HG03103 (cell line): Measurements from ENCODE around the gene DCLK1.

Experiments
- ATAC-seq: cut with Tn5 transposase; IDR thresholded peaks from one replicate; pipeline ENCODE4 v1.9.1; 2021; ENCODE audit warnings: low read depth; ENCODE audit not compliant: unreplicated experiment

Gene DCLK1

DNA sequence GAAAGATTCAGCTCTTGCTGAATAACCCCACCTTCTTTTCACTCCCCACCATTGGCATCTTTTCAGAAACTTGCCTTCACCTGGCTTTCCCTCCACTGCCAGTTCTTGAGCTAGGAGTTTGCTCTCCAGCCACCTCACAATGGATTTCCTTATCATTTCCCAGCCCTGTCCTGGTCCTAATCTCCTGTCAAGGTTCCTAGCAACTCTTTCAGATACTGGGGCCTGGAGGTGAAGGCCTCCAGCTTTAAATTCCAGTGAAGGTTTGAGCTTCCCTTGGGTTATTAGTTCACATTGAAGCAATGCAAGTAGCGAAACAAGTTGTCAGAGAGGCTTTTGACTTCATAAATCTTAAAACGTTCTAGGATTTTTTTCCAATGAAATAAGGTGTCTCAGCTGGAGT lies 333.9 kb downstream of the DCLK1 start:
- no peak for ATAC-seq

DNA sequence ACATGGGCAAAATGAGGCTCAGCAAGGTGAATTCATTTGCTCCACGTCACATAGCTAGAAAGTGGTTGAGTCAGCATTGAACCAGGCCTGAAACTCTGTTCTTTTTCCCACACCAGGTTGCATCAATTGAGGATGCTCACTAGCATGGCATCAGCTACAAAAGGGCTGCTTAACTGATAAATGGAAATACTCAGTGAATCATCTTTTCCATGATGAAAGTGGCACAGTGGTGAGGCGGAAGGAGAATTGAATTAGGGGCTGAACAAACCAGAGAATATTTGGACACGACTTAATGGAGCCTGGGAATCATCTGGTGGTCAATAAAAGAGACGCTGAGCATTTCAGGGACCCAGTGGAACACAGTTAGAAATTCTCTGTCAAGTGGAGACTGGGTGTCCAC lies 334.6 kb downstream of the DCLK1 start:
- ATAC-seq = no peak

DNA sequence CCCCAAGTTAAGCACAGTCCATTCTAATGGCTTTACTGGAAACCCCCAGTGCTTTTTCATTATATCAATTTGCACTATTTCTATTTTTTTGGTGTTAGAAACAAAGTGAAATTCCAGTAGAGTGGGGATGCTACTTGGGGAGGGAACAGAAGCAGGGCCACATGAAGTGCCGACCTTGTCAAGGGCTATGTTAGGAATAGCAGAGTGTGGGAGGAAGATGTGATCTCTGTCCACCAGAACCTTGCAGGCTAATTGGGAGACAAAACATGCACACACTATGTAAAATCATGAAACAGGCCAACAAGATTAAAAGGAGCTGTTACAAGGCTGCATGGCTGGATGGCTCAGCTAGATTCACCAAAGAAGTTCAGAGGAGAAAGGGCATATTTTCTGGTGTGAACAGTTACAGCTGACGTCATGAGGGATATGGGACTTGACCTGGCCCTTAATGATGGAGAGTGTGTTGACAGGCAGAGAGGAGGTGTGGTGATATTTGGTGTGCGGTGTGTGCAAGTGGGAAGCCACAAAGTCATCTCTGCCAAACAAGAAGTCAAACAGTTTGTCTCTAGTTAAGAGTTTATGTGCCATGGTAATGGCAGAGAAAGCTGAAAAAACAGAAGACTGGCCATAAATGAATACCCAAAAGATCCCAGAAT lies 336.3 kb downstream of the DCLK1 start:
- ATAC-seq = no peak

DNA sequence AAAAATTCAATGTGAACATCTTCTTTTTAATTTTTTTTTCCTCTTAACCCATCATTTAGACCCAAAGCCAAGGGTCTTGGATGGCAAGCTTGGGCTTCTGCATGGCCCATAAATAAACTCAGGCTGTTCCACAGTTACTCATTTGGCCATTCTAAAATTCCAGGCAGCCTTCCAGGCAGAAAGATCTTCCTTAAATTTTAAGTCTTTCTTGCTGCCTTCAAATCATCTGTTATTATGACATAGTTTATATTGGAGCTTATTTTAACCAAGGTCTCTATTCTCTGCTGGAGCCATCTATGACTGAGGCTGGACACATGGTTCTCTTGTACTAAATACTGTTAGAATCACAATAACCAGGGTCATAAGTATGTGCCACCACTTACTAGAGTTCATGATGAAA lies 337.4 kb downstream of the DCLK1 start:
- ATAC-seq = no peak

DNA sequence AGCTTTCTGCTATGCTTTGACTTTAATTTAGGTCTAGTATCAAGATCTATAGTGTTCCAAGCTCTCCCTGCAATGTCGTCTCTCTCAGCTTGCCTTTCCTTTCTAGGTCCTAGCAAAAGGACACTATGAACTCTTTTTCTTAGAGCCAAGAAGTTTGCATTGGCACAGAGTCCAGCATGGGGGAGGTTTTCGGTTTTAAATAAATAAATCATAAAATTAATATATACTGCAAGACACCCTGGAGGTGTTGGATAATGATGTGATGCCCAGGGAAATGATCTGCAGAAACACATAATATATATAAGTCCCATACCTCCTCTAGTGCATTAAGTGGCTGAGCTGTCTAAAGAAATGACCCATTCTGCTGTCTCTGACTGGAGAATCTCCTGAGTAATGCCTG lies 338.3 kb downstream of the DCLK1 start:
- no peak for ATAC-seq

DNA sequence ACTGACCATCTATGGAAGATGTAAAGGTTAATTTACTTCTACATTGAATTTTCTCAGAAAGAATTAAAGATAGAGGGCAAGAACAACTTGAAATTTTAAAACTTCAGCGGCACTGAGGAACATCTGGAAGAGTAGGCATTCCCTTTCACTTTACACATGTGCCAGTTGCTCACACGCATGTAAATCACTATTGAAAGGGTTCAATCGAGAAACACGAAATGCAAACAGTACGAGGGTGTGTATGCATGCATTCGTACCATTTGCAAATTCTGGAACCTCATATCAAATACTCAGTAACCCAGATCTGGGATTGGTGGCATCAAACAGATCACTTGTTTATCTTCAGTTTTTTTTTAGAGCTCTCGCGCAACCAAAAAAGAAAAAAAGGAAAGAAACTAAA lies 339.2 kb downstream of the DCLK1 start:
- no peak for ATAC-seq

DNA sequence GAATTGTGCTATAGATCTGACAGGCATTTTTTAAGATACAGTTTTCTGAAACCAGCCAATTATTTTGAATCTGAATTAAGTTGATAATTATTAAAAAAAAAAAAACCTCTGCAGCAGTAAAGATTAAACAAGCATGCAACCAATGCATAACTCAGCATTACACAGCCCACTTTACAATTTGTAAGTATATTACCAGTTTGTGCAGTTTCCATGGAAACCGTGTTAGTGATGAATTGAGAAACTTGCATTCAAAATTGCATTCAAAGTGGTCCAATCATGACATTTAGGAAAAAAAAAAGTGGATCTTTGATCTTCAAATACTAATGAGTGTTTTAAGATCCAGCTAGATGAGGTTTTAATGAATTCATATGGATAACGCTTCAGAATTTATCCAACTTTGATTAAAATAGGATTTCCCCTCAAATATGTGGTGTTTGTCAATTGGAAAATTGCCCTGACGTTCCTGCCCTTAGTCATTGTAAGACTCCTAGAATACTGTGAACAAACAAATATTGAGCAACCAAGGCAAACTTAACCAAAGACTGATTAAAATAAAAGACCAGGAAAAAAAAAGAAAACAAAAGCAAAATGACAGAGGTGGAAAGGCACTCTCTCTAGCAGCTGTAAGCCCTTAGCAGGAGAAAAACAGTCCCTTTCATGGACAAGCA lies 339.9 kb downstream of the DCLK1 start:
- ATAC-seq = no peak

DNA sequence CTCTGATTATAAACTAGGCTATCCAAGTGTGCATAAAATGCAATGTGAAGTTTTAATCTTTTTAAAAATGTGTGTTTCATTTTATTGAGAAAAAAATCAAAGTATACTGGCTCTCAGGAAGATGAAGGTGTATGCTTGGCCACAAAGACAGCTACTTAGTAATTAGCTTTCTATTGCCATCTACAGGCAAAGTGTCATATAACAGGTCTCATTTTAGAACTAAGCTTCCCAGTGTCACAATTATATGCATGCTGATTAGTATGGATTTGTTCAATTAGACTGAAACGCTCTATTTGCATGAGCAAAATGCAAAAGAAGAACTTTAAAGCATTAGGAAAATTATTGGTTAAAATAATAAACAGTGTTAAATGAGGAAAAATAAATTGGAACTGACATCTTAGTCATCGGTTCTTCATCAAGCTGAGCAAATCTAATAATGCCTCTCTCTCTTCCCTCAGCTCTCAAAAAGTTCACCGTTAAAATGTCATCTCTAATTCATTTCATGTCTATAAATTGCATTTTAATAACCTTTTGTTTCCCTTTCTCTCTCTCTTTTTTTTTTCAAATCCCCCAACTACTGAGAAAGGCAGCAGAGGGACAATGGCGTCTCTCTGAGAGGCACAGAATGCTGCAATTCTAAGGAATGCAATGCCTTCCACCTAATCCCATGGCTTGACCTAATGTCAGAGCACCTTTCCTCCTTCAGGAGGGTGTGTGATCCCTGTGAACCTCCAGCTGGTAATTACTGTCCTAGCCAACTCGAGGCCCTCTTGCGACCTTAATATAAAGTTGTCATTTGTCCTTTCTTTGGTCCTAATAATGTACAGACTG lies 341.6 kb downstream of the DCLK1 start:
- peak; percentile 84 for ATAC-seq

DNA sequence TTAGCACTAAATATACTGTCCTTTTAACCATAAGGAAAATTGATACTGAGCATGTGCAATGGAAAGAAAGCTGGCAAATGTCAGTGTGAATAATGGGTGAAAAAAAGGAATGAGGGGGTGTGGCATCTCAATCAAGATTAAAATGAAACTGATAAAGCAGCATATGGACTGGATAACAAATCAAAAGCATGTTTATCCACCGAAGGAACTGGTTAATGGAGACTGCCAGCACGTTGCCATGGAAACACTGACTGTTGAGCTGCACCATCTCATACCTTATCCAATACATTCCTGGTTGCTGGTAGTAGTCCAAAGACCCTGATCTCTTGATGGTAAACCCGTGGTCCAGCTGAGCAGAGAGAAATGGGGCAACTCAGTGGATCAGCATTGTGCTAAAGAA lies 343.2 kb downstream of the DCLK1 start:
- no peak for ATAC-seq

DNA sequence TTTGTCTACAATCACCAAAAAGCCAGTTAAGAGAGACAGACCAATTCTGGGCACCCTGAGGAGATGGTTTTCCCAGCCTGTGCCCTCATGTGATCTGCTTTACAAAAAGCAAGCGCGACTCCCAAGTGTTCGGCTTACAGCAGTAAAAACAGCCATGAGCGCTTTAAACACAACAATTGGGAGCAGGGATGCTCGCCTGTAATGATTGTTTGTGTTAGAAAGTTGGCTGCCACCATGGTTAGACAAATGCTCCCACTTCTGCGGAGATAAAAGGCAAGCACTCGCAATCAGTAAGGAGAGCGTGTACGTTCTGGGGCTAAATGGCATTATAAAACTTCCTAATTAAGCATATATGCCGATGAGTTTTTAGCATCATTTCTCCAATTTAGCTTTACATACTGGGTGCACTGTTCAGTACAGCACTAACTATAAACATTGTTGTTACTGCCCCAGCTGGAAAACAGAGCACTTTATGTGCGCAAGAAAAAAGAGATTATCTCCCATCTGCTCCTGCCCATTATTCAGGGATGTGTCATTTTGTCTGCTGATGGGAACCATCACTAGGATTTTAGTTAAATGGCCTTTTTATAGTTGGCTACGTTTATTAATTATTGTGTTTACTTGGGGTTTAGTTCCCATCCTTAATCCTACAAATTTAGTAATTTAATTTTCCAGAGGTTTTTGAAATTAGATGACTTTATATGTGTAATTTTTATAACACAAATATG lies 345.4 kb downstream of the DCLK1 start:
- ATAC-seq = no peak

DNA sequence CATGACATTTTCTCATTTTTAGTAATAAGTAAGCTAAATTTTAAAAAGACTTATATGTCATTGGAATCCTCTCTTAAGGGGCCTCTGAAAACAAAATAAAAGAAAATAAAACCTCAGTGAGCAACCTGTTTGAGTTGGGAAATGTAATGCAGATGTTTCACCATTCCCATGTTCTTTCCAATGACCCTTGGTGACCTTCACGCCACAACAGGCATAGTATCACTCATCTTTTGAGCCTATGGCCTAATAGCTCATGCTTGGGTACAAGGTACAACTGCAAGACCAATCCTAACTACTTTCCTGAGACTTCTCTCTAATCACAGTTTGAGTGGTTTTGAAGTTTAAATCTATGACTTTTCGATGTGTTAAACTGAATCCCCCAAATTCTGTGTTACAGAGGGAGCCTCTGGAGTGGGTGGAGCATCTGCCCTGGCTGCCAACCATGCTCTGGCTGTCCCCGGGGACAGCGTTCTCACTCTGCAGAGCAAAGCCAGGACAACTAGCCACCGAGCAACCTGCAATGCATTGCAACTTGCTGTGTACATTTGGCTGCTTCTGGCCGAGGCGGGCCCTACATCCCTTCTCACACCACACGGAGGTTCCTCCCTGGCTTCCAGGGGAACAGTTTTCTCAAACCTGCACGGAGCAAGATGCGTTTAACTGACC lies 346.8 kb downstream of the DCLK1 start:
- no peak for ATAC-seq

DNA sequence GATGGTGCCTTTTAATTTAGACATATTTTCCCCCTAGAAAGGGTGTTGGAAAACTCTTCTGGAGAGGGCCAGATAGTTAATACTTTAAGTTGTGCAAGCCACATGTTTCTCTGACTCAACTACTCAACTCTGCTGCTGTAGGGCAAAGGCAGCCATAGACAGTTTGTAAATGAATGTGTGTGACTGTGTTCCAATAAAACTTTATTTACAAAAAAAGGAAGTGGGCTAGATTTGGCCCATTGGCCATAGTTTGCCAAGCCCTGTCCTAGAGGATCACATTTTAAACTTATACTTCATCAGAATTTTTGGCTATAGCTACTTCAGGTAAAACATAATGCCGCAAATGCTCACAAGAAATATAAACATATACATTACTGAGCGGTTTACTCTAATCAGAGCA lies 348.4 kb downstream of the DCLK1 start:
- ATAC-seq = no peak

DNA sequence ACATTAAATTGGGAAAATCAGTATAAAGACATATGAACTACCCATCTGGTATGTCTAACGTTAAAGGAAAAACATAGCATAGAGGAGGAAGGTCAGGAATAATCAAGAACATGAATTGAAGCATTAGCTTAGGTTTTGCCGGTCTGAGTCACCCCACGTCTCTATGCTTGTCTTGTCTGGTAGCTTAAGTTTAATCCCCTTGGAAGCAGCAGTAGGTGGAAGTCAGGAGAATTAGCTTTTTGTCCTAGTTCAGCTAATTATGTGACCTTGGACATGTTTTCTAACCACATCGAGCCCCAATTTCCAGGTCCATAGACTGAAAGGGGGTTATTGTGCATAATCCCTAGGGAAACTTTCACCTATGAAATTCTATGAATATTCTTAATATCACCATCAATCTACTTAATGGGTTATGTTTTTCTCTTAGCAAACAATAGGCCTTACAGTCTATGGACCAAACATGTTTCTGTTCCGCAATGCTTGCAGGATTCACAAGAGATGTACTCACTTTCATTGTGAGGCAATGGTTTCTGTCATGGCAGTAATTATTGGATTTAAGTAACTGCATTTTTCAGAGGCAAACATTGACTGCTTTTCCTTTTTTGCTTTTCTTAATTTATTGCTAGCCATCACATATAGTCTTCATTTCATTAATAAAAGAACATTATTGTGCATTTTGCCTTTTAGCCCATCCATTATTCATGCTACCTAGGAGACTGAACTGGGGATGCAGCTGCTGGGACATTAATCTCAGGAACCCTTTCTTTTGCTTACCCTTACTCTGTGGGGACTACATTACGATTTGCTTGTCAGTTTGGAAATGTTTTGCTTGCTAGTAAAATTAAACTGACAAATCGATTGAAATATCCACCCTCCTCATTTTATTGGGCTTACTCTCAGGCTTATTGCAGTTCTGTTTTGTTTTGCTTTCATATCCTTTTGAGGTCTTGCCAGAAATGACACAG lies 349.9 kb downstream of the DCLK1 start:
- ATAC-seq = no peak

DNA sequence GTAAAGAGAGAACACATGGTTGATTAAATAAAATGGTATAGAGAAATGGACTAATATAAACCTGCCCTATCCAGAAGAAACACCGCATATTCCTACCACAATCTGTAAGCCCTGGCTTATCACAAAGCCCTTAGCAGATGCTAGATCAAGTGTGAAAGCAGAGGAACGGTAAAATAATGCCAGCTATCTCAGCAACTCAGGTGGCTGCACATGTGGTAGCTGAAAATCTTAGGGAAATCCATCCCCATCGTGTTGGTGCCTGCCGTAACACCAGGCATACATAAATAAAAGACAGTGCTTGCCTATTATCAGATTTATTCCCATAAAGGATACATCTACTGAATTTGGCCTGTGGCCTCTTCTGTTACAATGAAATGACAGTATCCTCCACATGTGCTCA lies 350.6 kb downstream of the DCLK1 start:
- no peak for ATAC-seq

DNA sequence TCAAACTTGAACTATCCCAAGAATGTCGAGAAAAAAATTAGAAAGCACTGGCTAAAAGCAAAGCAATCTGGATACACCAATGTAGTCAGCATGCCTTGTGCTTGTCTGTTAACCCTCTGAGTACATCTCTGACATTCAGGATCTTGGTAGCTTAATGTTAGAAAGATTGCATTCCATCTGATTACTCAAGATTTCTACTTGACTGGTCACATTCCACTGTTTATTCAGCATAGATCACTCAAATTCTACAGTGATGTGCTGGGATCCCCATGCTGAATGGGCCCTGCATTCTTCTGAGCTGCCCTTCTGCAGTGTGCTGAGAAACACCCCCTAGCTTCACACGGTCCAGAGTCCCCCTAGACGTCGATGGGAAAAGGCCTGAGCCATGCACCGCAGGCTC lies 359.3 kb downstream of the DCLK1 start:
- ATAC-seq = no peak

DNA sequence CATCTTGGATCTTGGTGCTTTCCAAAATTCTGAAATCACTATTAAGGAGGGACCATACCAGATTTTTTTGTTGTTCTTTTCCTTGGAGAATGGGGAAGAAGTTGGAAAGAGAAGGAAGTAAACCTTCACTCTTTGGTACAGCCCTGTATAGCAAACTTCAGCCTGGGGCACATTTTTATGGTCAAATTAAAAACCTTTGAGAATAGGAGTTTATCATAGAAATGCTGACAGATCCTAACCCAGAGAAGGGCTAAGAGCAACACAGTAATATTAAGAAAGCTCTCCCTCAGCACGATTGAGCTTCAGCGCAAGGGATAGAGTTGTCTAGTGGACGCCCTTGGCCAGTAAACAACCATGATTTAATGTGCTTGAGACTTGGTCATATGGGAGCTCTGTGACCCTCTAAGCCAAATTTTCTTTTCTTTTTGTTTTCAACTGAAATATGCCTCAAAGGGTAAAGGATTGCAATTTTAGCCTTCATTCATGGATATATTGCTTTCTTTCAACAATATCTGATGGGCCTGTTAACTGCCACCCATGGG lies 360.4 kb downstream of the DCLK1 start:
- ATAC-seq = no peak

DNA sequence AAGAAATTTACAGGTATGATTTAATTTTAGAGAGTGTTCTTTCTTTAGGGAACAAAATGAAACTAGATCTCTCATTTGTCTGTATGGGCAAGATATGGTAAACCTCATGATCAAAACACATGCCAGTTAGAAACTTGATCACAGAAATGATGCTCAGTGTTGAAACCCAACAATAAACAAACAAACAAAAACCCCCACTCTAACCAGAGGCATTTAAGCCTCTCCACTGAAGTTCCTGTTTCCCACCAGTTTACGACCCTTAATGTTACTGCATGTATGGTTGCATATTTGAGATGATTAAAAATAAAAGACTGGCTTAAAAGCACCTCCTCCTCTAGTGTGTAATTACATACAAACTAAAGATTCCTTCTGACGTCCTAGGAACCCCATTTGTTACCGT lies 361.4 kb downstream of the DCLK1 start:
- ATAC-seq = no peak

DNA sequence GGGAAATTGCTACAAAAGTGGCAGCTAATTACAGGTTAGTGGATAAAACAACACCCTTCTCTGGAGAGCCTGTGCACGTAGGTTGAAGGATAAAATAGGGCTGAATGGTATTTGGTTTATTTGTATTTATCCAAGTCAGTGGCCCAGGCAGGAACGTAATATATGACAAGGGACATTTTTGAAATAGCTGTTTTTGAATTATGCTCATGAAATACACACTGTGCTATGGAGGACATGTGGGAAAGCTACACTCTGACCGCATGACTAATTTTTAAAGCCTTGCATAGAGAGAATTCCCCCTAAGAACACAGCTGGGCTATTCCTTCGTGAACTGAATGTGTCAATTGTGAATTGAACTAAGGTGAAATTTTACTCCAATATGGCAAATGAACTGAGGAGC lies 362.6 kb downstream of the DCLK1 start:
- ATAC-seq = no peak

DNA sequence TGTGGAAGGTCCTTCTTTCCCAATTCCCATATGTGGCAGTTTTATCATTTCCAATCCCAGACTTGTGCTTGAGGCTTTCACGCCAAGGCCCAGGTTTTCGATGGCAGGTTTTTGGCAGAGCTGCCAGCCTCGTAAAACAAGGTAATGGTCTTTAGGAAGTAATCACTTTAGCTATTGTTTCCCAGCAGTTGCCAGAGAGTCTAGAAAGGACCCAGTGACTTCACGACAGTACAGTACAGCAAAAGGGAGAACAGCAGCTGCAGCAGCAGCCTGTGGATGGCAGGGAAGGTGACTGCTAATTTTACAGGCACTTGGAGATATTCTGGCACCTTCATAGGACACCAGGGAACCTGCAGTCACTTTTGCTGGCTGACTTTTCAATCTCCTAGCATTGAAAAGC lies 363.1 kb downstream of the DCLK1 start:
- no peak for ATAC-seq
